Measurements from ENCODE around the gene MASP2. TPM values are rescaled to one million over a fixed set of nuclear protein-coding genes. Genes with fewer than 3 reads are reported as not detected.
"Not testable (repeated sequence)": the region's sequence is repeated elsewhere in the genome, so short reads cannot be mapped to it uniquely, and the experiment has no call there.

MASP2 gene
- total and polyA plus RNA-seq, 4 experiments from 2014 or later: 0.07 TPM; not detected in 3

DNA sequence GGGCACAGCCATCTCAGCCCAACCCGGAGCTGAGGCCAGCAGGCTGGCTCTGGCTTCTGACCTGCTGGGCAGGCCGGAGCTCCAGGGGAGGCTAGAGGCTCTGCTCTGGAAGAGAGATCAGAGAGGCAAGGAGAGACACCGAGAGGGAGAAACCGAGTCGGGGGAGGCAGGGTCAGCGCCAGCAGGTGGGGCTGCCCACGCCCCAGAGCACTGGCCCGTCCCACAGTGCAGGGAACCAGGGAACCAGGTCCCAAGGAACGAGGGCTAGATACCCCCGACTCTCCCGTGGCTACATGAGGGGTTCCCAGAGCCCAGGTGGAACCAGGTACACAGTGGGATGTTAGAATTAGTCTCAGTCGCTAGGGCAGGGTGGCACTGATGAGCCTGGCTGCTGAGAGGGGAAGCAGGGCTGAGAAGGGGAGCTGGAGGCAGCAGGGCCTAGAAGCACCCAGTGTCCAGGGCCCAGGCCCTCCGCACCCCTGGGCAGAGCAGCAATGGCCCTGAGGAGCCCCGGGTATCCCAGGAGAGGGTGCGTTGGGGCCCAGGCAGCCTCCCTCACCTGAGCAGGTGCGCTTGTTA lies 2.1 kb downstream of the MASP2 start:
- Histone ChIP-seq H3K4me3 (ENCODE audit: low read length in 2 of 2) (no peak overlapping the region), H3K27me3 (ENCODE audit: insufficient read depth, low read length) (no peaks in the 10 kb centered on the region), H3K9me3 (ENCODE audit: control insufficient read depth in 1 of 2, low read length in 2 of 2) (no peaks in the 10 kb centered on the region), H3K27ac (ENCODE audit: low read depth, low read length) (no peak overlapping the region), H3K4me1 (ENCODE audit: insufficient read depth, low read length) (no peaks in the 10 kb centered on the region), H3K36me3 (ENCODE audit: insufficient read depth, low read length) (no peaks in the 10 kb centered on the region)
- no peak for DNase-seq
- H3K27ac Mint-ChIP-seq: no peak overlapping the region
- no peaks in the 10 kb centered on the region for H3K27me3 Mint-ChIP-seq
- intact Hi-C loops (cut with micrococcal nuclease): no loop called here
- POLR2A ChIA-PET (ENCODE audit: partially characterized antibody): no interaction called here
- no peak overlapping the region for H3K4me3 Mint-ChIP-seq
- no peaks in the 10 kb centered on the region for H3K36me3 Mint-ChIP-seq
- H3K4me1 Mint-ChIP-seq: no peaks in the 10 kb centered on the region
- CTCF ChIA-PET (ENCODE audit: partially characterized antibody): interaction anchor here (3.8 kb wide), 1 partner anchor 7 kb away, joined by 17 read pairs; no protein-coding TSS in a partner anchor
- H3K9me3 Mint-ChIP-seq: no peaks in the 10 kb centered on the region

DNA sequence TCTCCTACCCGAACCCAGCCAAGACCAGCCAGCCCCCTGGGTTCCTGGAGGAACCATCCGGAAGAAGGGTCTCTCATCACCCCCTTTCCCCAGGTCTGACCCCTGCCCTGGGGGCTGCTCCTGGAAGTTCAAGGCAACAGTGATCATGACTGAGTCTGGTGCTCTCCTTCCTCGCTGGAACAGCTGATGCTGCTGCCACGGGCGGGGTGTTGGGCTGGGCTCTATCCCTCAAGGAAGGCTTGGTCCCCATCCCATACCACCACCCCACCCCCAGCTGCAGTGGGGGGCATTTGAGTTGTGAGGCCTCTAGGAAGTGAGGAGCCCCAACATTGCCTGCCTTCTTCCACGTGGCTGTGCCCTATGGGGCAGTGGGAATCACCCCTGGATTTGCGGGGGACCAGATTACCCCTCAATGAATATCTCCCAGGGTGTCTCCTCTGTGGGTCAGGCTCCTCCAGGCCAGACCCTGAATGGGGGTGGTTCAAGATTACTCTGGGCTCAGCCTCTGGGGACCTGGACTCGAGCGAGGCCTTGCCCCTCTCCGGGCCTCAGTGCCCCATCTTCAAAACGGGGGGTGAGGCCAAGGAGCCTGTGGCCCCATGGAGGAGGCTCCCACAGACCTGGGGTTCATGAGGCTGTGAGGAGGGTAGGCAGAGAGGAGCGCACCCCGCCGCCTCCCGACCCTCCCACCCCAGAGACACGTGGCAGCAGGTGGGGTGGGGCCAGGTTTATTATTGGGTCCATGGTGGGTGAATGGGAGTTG lies 2.8 kb downstream of the MASP2 start:
- Histone ChIP-seq H3K27me3 (ENCODE audit: insufficient read depth, low read length) (no peaks in the 10 kb centered on the region), H3K4me1 (ENCODE audit: insufficient read depth, low read length) (no peaks in the 10 kb centered on the region), H3K9me3 (ENCODE audit: control insufficient read depth in 1 of 2, low read length in 2 of 2) (no peaks in the 10 kb centered on the region), H3K36me3 (ENCODE audit: insufficient read depth, low read length) (no peaks in the 10 kb centered on the region), H3K4me3 (ENCODE audit: low read length in 2 of 2) (no peak overlapping the region), H3K27ac (ENCODE audit: low read depth, low read length) (no peak overlapping the region)
- Mint-ChIP-seq H3K4me1 (no peaks in the 10 kb centered on the region), H3K4me3 (no peak overlapping the region), H3K27ac (no peak overlapping the region), H3K9me3 (no peaks in the 10 kb centered on the region), H3K27me3 (no peaks in the 10 kb centered on the region), H3K36me3 (no peaks in the 10 kb centered on the region)
- ChIA-PET CTCF (ENCODE audit: partially characterized antibody) (interaction anchor here (3.8 kb wide), 1 partner anchor 7 kb away, joined by 17 read pairs; no protein-coding TSS in a partner anchor), POLR2A (ENCODE audit: partially characterized antibody) (no interaction called here)
- no peak for DNase-seq
- intact Hi-C loops (cut with micrococcal nuclease): no loop called here

DNA sequence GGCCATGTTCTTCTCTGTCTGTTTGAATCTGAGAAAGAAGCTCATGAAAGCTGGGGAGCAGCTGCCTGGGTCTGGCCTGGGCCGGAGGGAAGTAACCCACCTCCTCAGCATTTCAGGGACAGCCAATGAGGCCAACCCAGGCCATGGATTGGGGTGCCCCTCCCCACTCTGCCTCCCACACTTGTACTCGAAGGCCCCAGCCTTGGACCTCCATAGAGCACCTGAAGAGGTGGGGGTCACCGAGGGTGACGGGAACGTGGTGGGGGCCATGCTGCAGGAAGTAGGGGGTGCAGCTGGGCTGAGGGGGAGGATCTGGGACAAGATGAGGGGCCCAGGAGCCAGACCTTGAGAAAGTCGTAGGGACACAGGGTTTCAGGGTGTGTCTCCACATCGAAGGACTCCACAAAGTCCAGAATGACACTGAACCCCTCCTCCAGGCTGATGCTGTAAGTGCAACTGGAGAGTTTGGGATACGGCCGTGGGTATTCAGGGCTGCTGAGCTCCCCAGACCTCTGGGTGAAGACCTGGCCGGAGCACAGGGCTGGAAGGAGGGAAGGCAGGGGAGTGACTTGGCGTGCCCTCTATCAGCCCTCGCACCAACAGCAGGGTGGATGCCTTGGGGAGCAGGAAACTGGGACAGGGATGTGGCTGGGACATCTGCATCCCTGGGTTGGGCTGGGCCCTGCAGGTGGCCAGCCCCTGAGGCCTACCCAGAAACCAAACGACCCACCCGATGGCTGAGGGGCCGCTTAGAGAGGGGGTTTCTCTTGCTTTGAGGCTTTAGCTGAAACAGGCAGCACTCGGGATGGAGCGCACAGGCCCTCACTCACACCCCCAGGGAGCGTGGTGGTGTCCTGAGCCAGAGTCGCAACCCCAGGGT lies 3.8 kb downstream of the MASP2 start:
- no peaks in the 10 kb centered on the region for H3K4me1 Mint-ChIP-seq
- no peaks in the 10 kb centered on the region for H3K27me3 Mint-ChIP-seq
- no peaks in the 10 kb centered on the region for H3K9me3 Mint-ChIP-seq
- Histone ChIP-seq H3K27ac (ENCODE audit: low read depth, low read length) (no peak overlapping the region), H3K4me1 (ENCODE audit: insufficient read depth, low read length) (no peaks in the 10 kb centered on the region), H3K9me3 (ENCODE audit: control insufficient read depth in 1 of 2, low read length in 2 of 2) (no peaks in the 10 kb centered on the region), H3K27me3 (ENCODE audit: insufficient read depth, low read length) (no peaks in the 10 kb centered on the region), H3K36me3 (ENCODE audit: insufficient read depth, low read length) (no peaks in the 10 kb centered on the region), H3K4me3 (ENCODE audit: low read length in 2 of 2) (no peak overlapping the region)
- ChIA-PET POLR2A (ENCODE audit: partially characterized antibody) (no interaction called here), CTCF (ENCODE audit: partially characterized antibody) (no interaction called here)
- DNase-seq: no peak
- intact Hi-C loops (cut with micrococcal nuclease): no loop called here
- no peak overlapping the region for H3K27ac Mint-ChIP-seq
- H3K4me3 Mint-ChIP-seq: no peak overlapping the region
- no peaks in the 10 kb centered on the region for H3K36me3 Mint-ChIP-seq

DNA sequence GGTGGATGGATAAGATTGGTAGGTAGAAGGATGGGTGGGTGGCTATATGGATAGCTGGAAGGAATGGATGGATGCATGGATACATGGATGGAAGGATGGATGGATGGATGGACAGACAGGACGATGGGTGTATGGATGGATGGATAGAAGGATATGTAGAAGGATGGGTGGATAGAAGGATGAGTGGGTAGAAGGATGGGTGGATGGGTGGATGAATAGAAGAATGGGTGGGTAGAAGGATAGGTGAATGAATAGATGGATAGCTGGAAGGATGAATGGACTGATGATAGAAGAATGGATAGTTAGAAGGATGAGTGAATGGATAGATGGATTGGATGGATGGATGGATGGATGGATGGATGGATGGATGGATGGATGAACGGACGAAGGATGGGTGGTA lies 5.0 kb downstream of the MASP2 start:
- no peaks in the 10 kb centered on the region for H3K9me3 ChIP-seq (ENCODE audit: control insufficient read depth in 1 of 2, low read length in 2 of 2)
- H3K27me3 ChIP-seq (ENCODE audit: insufficient read depth, low read length): no peaks in the 10 kb centered on the region
- ChIA-PET CTCF (ENCODE audit: partially characterized antibody) (no interaction called here), POLR2A (ENCODE audit: partially characterized antibody) (no interaction called here)
- H3K4me1 ChIP-seq (ENCODE audit: insufficient read depth, low read length): peaks cover 7% of the 10 kb centered on the region
- no peak overlapping the region for H3K27ac ChIP-seq (ENCODE audit: low read depth, low read length)
- Mint-ChIP-seq H3K27me3 (peaks cover 2 to 4% of the 10 kb centered on the region in 2 donors), H3K4me3 (no peak overlapping the region), H3K27ac (no peak overlapping the region), H3K36me3 (no peaks in the 10 kb centered on the region), H3K9me3 (no peaks in the 10 kb centered on the region), H3K4me1 (peaks cover 5 to 7% (median 6%) of the 10 kb centered on the region in 4 donors)
- no peak for DNase-seq
- no peak overlapping the region for H3K4me3 ChIP-seq (ENCODE audit: low read length in 2 of 2)
- intact Hi-C loops (cut with micrococcal nuclease): no loop called here
- no peaks in the 10 kb centered on the region for H3K36me3 ChIP-seq (ENCODE audit: insufficient read depth, low read length)

- no peaks in the 10 kb centered on the region for H3K9me3 ChIP-seq (ENCODE audit: control insufficient read depth in 1 of 2, low read length in 2 of 2)
- CTCF ChIA-PET (ENCODE audit: partially characterized antibody): no interaction called here
- Mint-ChIP-seq H3K4me1 (peaks cover 5 to 7% (median 6%) of the 10 kb centered on the region in 4 donors), H3K27ac (no peak overlapping the region), H3K9me3 (no peaks in the 10 kb centered on the region), H3K4me3 (no peak overlapping the region), H3K27me3 (peaks cover 2 to 4% of the 10 kb centered on the region in 2 donors), H3K36me3 (no peaks in the 10 kb centered on the region)
- H3K4me3 ChIP-seq (ENCODE audit: low read length in 2 of 2): no peak overlapping the region
- peaks cover 7% of the 10 kb centered on the region for H3K4me1 ChIP-seq (ENCODE audit: insufficient read depth, low read length)
- no peaks in the 10 kb centered on the region for H3K27me3 ChIP-seq (ENCODE audit: insufficient read depth, low read length)
- H3K36me3 ChIP-seq (ENCODE audit: insufficient read depth, low read length): no peaks in the 10 kb centered on the region
- no peak for DNase-seq
- POLR2A ChIA-PET (ENCODE audit: partially characterized antibody): no interaction called here
- H3K27ac ChIP-seq (ENCODE audit: low read depth, low read length): no peak overlapping the region
- intact Hi-C loops (cut with micrococcal nuclease): no loop called here
Observed at GRCh38 chr1:11041048-11041447, 6.0 kb downstream of the MASP2 start.

DNA sequence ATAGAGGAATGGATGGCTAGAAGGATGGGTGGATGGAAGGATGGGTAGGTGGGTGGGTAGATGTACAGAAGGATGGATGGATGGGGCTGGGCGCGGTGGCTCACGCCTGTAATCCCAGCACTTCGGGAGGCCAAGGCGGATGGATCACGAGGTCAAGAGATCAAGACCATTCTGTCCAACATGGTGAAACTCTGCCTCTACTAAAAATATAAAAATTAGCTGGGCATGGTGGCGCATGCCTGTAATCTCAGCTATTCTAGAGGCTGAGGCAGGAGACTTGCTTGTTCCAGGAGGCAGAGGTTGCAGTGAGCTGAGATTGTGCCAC lies 7.0 kb downstream of the MASP2 start:
- H3K27ac ChIP-seq (ENCODE audit: low read depth, low read length); intact Hi-C loops (cut with micrococcal nuclease); POLR2A ChIA-PET (ENCODE audit: partially characterized antibody); CTCF ChIA-PET (ENCODE audit: partially characterized antibody); H3K9me3 ChIP-seq (ENCODE audit: control insufficient read depth in 1 of 2, low read length in 2 of 2); H3K9me3 Mint-ChIP-seq; DNase-seq; H3K4me1 Mint-ChIP-seq; H3K27me3 Mint-ChIP-seq; H3K4me3 Mint-ChIP-seq; H3K4me3 ChIP-seq (ENCODE audit: low read length in 2 of 2); H3K36me3 ChIP-seq (ENCODE audit: insufficient read depth, low read length); H3K27ac Mint-ChIP-seq; H3K36me3 Mint-ChIP-seq; H3K4me1 ChIP-seq (ENCODE audit: insufficient read depth, low read length); H3K27me3 ChIP-seq (ENCODE audit: insufficient read depth, low read length): not testable (repeated sequence)

GRCh38 chr1:11039351-11040104 lies 7.5 kb downstream of the MASP2 start:
- Mint-ChIP-seq H3K9me3 (no peaks in the 10 kb centered on the region), H3K36me3 (no peaks in the 10 kb centered on the region), H3K4me1 (peaks cover 5 to 7% (median 6%) of the 10 kb centered on the region in 4 donors), H3K27me3 (peaks cover 2 to 6% of the 10 kb centered on the region in 2 donors), H3K27ac (no peak overlapping the region), H3K4me3 (no peak overlapping the region)
- peaks cover 7% of the 10 kb centered on the region for H3K4me1 ChIP-seq (ENCODE audit: insufficient read depth, low read length)
- no peaks in the 10 kb centered on the region for H3K27me3 ChIP-seq (ENCODE audit: insufficient read depth, low read length)
- no peak for DNase-seq
- ChIA-PET POLR2A (ENCODE audit: partially characterized antibody) (interaction anchor here (1.7 kb wide), 1 partner anchor 679 kb away, joined by 3 read pairs; no protein-coding TSS in a partner anchor), CTCF (ENCODE audit: partially characterized antibody) (interaction anchor here (1.5 to 4.6 kb wide), 4 partner anchors 22 to 680 kb away, joined by 4 to 129 read pairs (median 27); partner anchors contain the start of gene SRM)
- intact Hi-C loops (cut with micrococcal nuclease): loop anchor here (10.0 kb wide), 1 partner anchor 165 kb away; no protein-coding TSS in a partner anchor
- H3K9me3 ChIP-seq (ENCODE audit: control insufficient read depth in 1 of 2, low read length in 2 of 2): no peaks in the 10 kb centered on the region
- H3K4me3 ChIP-seq (ENCODE audit: low read length in 2 of 2): no peak overlapping the region
- H3K27ac ChIP-seq (ENCODE audit: low read depth, low read length): no peak overlapping the region
- no peaks in the 10 kb centered on the region for H3K36me3 ChIP-seq (ENCODE audit: insufficient read depth, low read length)

All from CD4-positive, alpha-beta memory T cell (primary cell).